Measurements from ENCODE around the gene PCDH15. TPM values are rescaled to one million over a fixed set of nuclear protein-coding genes. Genes with fewer than 3 reads are reported as not detected.
"Not testable (repeated sequence)": the region's sequence is repeated elsewhere in the genome, so short reads cannot be mapped to it uniquely, and the experiment has no call there.

PCDH15 gene
- total RNA-seq, 2 donors from 2014 or later: not detected

DNA sequence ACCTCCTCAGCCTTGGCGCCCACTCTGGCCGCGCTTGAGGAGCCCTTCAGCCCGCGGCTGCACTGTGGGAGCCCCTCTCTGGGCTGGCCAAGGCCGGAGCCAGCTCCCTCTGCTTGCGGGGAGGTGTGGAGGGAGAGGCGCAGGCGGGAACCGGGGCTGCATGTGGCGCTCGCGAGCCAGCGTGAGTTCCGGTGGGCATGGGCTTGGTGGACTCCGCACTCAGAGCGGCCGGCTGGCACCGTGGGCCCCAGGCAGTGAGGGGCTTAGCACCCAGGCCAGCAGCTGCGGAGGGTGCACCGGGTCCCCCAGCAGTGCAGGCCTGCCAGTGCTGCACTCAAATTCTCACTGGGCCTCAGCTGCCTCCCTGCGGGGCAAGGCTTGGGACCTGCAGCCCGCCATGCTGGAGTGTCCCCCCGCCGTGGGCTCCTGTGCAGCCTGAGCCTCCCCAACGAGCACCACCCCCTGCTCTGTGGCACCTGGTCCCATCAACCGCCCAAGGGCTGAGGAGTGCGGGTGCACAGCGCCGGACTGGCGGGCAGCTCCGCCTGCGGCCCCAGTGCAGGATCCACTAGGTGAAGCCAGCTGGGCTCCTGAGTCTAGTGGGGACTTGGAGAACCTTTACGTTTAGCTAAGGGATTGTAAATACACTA is 876.9 kb downstream of the PCDH15 start:
- H3K9me3 ChIP-seq (ENCODE audit: control insufficient read depth, low read length, poor library complexity, severe bottlenecking); H3K27ac Mint-ChIP-seq; H3K36me3 Mint-ChIP-seq (ENCODE audit: low read depth); H3K27me3 Mint-ChIP-seq; H3K4me3 Mint-ChIP-seq; ATAC-seq; DNase-seq; H3K4me1 Mint-ChIP-seq: not testable (repeated sequence)

DNA sequence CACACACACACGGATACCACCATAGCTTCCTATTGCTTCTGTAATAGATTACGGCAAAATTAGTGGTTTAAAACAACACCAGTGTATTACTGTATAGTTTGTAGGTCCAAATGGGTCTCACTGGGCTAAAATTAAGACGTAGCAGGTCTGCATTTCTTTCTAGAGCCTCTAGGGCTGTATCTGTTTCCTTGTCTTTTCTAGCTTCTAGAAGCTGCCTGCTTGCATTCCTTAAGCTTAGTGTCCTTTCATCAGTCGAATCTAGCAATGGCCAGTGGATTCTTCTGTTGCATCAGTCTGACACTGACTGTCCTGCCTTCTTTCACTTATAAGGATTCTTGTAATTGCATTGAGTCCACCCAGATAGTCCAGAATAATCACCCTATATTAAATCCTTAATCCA is 882.3 kb downstream of the PCDH15 start:
- no peak for ATAC-seq
- DNase-seq: no peak
- no peak overlapping the region for H3K4me3 Mint-ChIP-seq

DNA sequence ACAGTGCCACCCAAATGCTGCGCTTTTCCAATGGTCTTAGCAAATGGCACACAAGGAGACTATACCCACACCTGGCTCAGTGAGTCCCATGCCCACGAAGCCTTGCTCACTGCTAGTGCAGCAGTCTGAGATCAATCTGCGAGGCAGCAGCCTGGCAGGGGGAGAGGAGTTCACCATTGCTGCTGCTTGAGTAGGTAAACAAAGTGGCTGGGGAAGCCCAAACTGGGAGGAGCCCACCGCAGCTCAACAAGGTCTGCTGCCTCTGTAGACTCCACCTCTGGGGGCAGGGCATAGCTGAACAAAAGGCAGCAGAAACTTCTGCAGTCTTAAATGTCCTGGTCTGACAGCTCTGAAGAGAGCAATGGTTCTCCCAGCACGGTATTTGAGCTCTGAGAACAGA is 891.2 kb downstream of the PCDH15 start:
- Mint-ChIP-seq H3K27me3 (no peaks in the 10 kb centered on the region), H3K36me3 (ENCODE audit: low read depth) (no peaks in the 10 kb centered on the region), H3K4me1 (no peaks in the 10 kb centered on the region), H3K27ac (no peak overlapping the region), H3K4me3 (no peak overlapping the region)
- DNase-seq (no peak), ATAC-seq (no peak)
- no peaks in the 10 kb centered on the region for H3K9me3 ChIP-seq (ENCODE audit: control insufficient read depth, low read length, poor library complexity, severe bottlenecking)

More for the DNA sequence above, 882.3 kb downstream of the PCDH15 start:
- Mint-ChIP-seq H3K4me1 (no peaks in the 10 kb centered on the region), H3K27ac (no peak overlapping the region), H3K27me3 (no peaks in the 10 kb centered on the region), H3K36me3 (ENCODE audit: low read depth) (no peaks in the 10 kb centered on the region)
- no peaks in the 10 kb centered on the region for H3K9me3 ChIP-seq (ENCODE audit: control insufficient read depth, low read length, poor library complexity, severe bottlenecking)

DNA sequence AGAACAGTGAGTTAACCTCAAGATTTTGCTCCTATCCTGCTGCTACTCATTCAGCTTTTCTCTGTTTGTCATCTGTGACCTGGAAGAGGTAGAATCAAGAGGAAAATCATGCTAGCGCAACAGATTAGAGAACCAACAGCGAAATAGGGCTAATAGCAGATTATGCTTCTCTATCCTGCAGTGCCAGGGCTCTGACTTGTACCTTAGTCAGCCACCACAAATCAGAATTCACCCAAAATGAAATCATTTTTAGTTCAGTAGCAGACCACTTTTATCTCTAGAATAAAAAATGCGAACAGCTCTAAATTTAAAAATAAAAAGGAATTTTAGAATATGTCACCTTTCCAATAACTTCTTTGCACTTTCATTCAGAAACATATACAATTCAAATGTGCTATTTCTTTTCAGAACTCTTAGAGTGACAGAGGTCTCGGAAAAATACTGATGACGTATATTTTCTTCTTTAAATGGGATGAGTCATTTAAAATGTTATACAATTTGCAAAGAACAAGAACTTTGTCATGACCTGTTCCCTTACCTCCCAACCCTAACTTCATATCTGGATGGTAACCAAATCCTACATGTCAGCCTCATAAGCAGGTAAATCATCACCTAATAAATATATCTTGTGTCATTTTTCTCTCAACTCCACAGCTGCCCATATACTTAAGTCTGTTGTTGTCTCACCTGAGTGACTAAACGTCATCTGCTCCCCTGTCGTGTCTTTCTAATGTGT is 896.4 kb downstream of the PCDH15 start:
- no peaks in the 10 kb centered on the region for H3K9me3 ChIP-seq (ENCODE audit: control insufficient read depth, low read length, poor library complexity, severe bottlenecking)
- H3K27me3 Mint-ChIP-seq: no peaks in the 10 kb centered on the region
- H3K4me1 Mint-ChIP-seq: no peaks in the 10 kb centered on the region
- no peak for ATAC-seq
- no peak for DNase-seq
- no peak overlapping the region for H3K27ac Mint-ChIP-seq
- no peak overlapping the region for H3K4me3 Mint-ChIP-seq
- no peaks in the 10 kb centered on the region for H3K36me3 Mint-ChIP-seq (ENCODE audit: low read depth)

DNA sequence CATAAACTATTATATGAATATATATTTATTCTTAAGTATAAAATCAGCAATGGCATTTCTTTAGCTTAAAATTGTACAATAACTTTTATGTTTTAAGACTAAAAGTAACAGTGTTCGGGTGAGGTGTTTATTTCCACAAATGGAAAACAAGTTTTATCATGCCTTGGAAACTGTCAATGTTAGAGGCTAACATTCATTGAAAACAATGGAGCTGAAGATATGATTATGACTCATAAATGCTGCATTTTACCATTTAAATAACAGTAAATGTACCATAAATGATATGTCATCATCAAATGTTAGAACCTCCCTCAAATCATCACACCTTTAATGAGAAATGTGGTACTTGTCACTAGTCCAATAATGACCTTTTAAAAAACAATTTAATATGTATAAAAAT is 897.3 kb downstream of the PCDH15 start:
- Mint-ChIP-seq H3K27ac (no peak overlapping the region), H3K36me3 (ENCODE audit: low read depth) (no peaks in the 10 kb centered on the region), H3K4me1 (no peaks in the 10 kb centered on the region), H3K4me3 (no peak overlapping the region), H3K27me3 (no peaks in the 10 kb centered on the region)
- ATAC-seq: no peak
- no peaks in the 10 kb centered on the region for H3K9me3 ChIP-seq (ENCODE audit: control insufficient read depth, low read length, poor library complexity, severe bottlenecking)
- DNase-seq: no peak

DNA sequence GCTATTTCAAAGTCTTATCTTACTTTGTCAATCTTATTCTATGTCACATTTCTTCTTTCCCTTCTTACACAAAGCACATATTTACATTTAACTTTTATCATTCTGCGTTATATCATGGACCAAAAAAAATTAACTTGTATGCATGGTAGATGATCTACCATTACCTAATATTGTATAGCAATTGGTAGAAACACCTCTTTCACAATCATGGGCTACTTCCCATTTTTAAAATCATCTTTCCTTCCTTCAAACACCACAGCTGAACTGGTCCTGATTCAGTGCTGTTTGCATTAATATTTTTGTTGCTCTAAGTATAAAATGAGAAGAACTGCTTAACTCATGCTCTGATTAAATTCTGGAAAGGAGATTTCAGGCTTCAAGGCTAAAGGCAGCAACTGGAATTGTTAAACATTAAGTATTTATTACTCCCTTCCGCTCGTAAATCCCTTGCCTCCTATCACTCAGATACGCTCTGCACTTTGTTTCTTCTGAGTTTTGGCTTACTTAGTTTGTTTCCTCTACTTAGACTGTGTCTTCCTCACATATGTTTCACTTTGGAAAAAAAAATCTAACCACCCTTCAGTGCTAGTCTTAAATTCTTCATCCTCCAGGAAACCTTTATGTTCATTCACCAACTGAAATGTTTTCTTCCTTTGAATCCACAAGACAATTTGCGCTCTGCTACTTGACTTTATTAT is 901.4 kb downstream of the PCDH15 start:
- H3K9me3 ChIP-seq (ENCODE audit: control insufficient read depth, low read length, poor library complexity, severe bottlenecking): no peaks in the 10 kb centered on the region
- H3K4me1 Mint-ChIP-seq: no peaks in the 10 kb centered on the region
- DNase-seq (no peak), ATAC-seq (no peak)
- no peaks in the 10 kb centered on the region for H3K36me3 Mint-ChIP-seq (ENCODE audit: low read depth)
- H3K27ac Mint-ChIP-seq: no peak overlapping the region
- no peak overlapping the region for H3K4me3 Mint-ChIP-seq
- no peaks in the 10 kb centered on the region for H3K27me3 Mint-ChIP-seq

DNA sequence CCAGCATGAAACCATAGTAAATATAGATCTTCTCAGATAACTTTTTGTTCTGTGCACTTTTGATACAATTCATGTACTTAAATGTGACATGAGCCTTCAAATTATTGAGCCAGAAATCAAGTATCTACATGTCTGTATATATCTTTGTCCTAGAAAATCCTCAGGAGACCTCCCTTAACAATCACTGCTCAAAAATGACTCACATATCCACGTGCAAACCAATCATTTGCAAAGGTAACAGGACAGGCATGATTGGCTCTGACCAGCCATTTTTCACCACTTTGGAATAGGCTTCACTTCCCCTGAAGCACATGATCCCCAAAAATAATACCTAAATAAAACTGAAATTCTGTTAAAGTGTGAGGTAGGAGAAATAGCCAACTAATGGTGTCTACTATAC is 902.5 kb downstream of the PCDH15 start:
- Mint-ChIP-seq H3K27ac (no peak overlapping the region), H3K4me1 (no peaks in the 10 kb centered on the region), H3K4me3 (no peak overlapping the region), H3K36me3 (ENCODE audit: low read depth) (no peaks in the 10 kb centered on the region), H3K27me3 (no peaks in the 10 kb centered on the region)
- H3K9me3 ChIP-seq (ENCODE audit: control insufficient read depth, low read length, poor library complexity, severe bottlenecking): no peaks in the 10 kb centered on the region
- ATAC-seq: no peak
- DNase-seq: no peak

DNA sequence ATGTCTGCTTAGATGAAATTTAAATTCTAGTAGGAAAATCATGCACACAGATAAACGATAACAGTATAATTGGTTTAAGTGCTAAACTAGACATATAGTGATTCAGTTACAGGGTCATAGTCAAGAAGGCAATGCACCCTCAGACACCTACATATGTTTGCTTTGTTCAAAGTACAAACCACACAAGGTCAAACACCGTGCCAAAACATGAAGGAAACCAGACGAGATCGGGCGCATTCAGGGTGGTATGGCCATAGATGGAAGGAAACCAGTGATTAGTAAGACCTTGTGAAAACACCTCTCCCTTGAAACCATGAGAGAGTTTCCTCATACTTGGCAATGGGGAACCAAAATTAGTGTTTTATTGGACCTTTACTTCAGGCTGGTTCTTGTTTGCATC is 906.9 kb downstream of the PCDH15 start:
- no peak overlapping the region for H3K27ac Mint-ChIP-seq
- H3K36me3 Mint-ChIP-seq (ENCODE audit: low read depth): no peaks in the 10 kb centered on the region
- ATAC-seq (no peak), DNase-seq (no peak)
- no peaks in the 10 kb centered on the region for H3K4me1 Mint-ChIP-seq
- H3K9me3 ChIP-seq (ENCODE audit: control insufficient read depth, low read length, poor library complexity, severe bottlenecking): no peaks in the 10 kb centered on the region
- no peaks in the 10 kb centered on the region for H3K27me3 Mint-ChIP-seq
- H3K4me3 Mint-ChIP-seq: no peak overlapping the region

DNA sequence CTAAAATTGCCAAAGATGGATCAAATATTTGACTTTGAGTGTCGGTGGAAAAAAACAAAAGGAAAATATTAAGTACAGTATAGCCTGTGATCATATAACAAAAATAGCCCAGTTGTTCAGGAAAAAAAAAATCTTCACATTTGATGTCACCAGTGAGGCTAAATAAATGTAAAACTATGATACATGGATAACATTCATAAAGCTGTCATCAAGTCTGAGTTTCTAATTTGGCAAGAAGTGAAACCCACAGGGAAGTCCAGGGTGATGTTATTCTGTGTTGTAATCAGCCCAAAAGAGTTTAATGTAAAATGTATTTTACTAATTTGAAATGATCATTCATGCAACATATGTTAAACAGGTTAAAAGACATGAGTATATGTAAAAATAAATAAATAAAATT is 908.0 kb downstream of the PCDH15 start:
- no peaks in the 10 kb centered on the region for H3K9me3 ChIP-seq (ENCODE audit: control insufficient read depth, low read length, poor library complexity, severe bottlenecking)
- DNase-seq (no peak), ATAC-seq (no peak)
- H3K4me3 Mint-ChIP-seq: no peak overlapping the region
- no peaks in the 10 kb centered on the region for H3K27me3 Mint-ChIP-seq
- no peak overlapping the region for H3K27ac Mint-ChIP-seq
- H3K4me1 Mint-ChIP-seq: no peaks in the 10 kb centered on the region
- H3K36me3 Mint-ChIP-seq (ENCODE audit: low read depth): no peaks in the 10 kb centered on the region

DNA sequence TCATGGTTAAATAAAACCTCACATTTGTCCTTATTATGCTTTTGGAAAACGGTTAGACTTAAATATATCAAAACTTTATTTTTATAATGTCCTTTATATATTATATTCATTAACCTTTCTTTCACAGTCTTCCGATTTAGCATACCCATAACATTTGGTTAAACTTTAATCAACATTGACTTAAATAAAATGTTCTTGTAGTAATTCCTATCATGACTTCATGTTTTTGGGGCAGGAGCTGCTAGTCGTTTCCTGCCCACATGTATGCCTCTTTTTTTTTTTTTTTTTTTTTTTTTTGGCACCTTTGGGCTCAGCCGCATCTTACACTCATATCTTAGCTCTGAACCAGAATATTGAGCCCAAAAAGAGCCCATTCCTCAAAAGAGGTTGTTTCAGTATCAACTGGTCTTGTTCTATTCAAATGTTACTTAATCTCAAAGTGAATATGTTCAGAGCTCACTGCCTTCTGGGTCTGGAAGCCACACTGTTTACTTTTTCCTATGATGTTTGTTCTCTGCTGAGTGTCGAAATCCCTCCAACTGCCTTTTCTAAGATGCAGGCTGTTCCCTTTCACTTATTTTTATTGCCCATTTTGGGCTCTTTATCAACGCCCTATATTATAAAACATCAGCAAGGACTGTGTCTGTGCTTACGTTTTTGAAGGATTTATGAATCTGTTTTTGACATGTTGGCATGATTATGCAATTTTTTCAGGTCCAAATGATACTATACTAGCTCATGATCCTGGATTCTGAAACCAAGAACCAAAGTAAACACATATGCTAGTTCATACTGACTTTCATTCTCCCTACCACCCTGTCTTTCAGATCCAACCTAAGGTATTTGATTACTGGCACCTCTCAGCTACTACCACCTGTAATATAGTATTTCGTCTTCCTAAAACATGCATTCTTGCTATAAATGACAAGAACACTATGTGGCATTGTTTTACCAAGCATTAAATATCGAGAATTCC is 914.4 kb downstream of the PCDH15 start:
- Mint-ChIP-seq H3K36me3 (ENCODE audit: low read depth) (no peaks in the 10 kb centered on the region), H3K4me3 (no peak overlapping the region), H3K27me3 (no peaks in the 10 kb centered on the region), H3K27ac (no peak overlapping the region), H3K4me1 (no peaks in the 10 kb centered on the region)
- no peaks in the 10 kb centered on the region for H3K9me3 ChIP-seq (ENCODE audit: control insufficient read depth, low read length, poor library complexity, severe bottlenecking)
- no peak for ATAC-seq
- no peak for DNase-seq

DNA sequence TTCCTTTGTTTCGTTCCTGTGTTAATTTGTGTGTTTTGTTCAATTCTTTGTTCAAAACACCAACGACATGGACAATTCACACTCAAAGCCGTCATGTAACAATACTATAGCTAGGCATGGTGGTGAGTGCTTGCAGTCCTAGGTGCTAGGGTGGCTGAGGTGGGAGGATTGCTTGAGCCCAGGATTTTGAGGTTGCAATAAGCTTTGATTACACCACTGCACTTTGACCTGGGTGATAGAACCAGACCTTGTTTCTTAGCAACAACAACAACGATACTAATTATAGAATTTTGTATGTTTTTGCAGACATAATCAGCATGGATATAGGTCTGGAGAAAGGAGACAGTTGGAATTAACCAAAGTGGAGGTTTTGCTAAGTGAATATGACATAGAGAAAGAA is 936.2 kb downstream of the PCDH15 start:
- H3K9me3 ChIP-seq (ENCODE audit: control insufficient read depth, low read length, poor library complexity, severe bottlenecking): peaks cover 3% of the 10 kb centered on the region
- H3K36me3 Mint-ChIP-seq (ENCODE audit: low read depth): no peaks in the 10 kb centered on the region
- no peaks in the 10 kb centered on the region for H3K4me1 Mint-ChIP-seq
- no peak overlapping the region for H3K4me3 Mint-ChIP-seq
- ATAC-seq (no peak), DNase-seq (no peak)
- no peak overlapping the region for H3K27ac Mint-ChIP-seq
- no peaks in the 10 kb centered on the region for H3K27me3 Mint-ChIP-seq

DNA sequence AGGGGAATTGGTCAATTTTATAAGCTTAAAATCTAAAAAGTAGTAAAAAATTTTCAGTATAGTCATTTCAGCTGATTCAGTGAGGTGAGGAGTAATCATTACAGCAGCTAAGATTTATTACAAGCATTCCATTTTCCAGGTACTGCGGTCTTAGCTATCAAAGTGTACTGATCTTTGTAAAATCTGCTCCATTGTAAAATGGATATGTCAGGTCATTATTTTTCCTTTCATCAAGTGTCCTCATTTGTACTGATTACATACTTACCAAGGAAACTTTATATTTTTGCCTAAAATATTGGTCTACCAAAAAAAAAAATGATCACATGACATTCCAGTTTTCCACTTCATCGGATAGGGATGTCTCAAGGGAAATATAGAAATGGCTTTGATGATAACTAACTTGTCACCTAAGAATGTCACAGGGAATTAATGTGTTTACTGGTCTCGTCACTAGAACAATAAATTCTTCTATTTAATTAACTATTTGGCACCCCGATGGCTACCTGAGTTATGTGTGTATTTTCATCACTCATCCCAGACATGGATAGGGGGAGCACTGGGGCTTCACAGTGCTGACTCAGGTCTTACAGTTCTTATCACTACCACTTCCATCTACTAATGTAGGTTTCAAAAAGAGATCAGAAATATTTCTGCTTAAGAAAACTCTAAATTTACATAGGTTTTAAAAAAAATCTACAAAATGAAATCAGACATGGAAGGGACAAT is 948.4 kb downstream of the PCDH15 start:
- no peaks in the 10 kb centered on the region for H3K36me3 Mint-ChIP-seq (ENCODE audit: low read depth)
- H3K9me3 ChIP-seq (ENCODE audit: control insufficient read depth, low read length, poor library complexity, severe bottlenecking): no peaks in the 10 kb centered on the region
- ATAC-seq (no peak), DNase-seq (no peak)
- H3K4me3 Mint-ChIP-seq: no peak overlapping the region
- H3K4me1 Mint-ChIP-seq: no peaks in the 10 kb centered on the region
- no peak overlapping the region for H3K27ac Mint-ChIP-seq
- no peaks in the 10 kb centered on the region for H3K27me3 Mint-ChIP-seq

Measured in T-helper 17 cell (primary cell).